ENCODE measurements around the gene GAGE12F.
"Not testable (repeated sequence)": the region's sequence is repeated elsewhere in the genome, so short reads cannot be mapped to it uniquely, and the experiment has no call there.

GRCh38 chrX:49598720-49599119 is 38.1 kb downstream of the GAGE12F start, which contains the start of gene GAGE1:
- not testable (repeated sequence) for TF ChIP-seq CTCF (IDR thresholded peaks at IDR 0.05; ENCODE audit: low read depth, low read length); POLR2A (IDR thresholded peaks at IDR 0.05; ENCODE audit: extremely low read depth, insufficient read length); MAX (IDR thresholded peaks at IDR 0.05; ENCODE audit: low read depth, low read length)

Measured in NB4 (cell line).